ACHN (cell line): ENCODE data around the gene TFAP2B.

ENCODE experiments used
- DNase-seq: peaks from one replicate; pipeline ENCODE4 v3.0.0-alpha.2; 2015
- in situ Hi-C: cut with HindIII; loops from 2 replicates; pipeline ENCODE4 v1.10.0; 2017; ENCODE audit warnings: low sequenced_read_pairs, low pct_ligation_motif_present, low pct_unique_long_range_greater_than_20kb

The TFAP2B gene

GRCh38 chr6:50843842-50844241 lies 25.2 kb downstream of the TFAP2B start:
- in situ Hi-C loops, result no loop called here
- no peak for DNase-seq

DNA sequence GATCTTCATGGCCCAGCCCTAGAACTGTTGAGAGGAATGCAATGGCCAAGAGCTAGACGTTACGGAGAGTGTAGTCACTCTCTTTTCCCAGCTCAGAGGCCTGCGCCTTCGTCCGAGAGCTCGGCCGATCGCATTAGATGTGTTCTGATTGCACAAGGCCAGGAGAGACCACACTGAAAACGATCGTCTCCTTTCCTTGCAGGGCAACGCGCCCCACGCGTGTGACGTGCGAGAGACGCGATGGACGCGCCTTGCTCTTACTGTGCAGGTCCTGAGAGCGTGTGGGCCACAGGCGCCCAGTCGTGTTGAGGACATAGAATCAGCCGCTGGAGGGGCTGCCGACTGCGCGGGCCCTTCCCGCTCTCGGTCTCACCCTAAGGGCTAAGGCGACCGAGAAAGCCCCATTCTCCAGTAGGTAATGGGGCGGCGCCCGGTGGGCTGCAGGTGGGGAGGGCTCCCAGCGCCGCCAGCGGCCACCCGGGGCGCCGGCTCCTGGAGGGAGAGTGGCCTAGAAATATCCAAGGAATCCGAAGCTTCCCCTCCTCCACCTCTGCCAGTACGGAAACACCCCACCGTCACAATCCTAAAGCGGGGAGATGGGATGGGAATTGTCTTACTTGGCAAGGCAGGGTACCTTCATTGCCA lies 26.9 kb downstream of the TFAP2B start:
- in situ Hi-C loops, result no loop called here
- DNase-seq, result no peak

DNA sequence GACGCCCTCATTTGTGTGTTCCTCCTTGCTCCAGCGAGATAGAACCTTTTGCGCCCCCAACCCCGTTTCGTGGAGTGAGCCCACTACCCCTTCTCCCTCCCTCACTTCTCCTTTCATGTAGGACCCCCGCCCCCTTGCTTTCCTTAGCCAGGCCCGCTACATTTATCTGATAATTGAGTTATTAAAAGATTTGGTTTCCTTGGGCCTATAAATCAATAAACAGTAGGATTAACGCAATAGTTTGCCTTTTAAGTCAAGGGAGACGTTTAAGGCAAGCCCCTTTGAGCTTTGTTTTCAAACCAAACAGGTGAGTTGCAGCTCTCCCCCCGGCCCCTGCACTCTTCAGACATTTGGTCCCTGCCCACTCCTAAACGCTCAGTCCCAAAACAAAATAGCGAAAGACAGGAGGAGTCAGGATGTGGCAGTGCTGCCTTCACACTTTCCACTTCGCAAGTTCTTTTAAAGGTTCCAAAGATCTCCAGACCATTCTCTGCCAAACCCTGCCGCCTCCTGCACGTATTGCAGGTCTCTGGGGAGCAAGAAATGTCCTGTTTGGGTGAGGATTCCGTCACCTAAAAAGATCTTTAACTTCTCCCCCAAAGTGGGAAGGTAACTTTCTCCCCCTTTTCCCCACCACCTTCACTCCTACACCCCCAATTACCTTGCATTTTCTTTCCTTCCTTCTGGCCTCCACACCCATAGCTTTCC lies 27.6 kb downstream of the TFAP2B start:
- in situ Hi-C loops, result no loop called here
- no peak for DNase-seq

DNA sequence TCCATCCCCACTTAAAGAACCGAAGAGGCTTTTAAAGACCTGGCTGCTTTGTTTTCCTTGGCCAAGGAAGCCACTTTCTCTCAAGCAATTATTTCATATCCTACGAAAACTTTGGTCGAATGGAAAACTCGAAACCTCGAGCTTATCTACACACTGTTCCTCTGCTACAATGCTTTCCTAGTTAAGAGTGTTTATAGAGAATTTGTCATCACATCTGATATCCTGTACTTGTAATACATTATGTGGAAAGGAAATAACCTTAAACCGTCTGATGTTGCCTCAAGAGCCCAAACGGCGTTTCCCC lies 28.1 kb downstream of the TFAP2B start:
- in situ Hi-C loops, result no loop called here
- DNase-seq, result no peak

GRCh38 chr6:50847890-50848594 lies 29.4 kb downstream of the TFAP2B start:
- DNase-seq, result no peak
- in situ Hi-C loops, result no loop called here

GRCh38 chr6:50848989-50849795 lies 30.5 kb downstream of the TFAP2B start:
- no peak for DNase-seq
- in situ Hi-C loops, result no loop called here

DNA sequence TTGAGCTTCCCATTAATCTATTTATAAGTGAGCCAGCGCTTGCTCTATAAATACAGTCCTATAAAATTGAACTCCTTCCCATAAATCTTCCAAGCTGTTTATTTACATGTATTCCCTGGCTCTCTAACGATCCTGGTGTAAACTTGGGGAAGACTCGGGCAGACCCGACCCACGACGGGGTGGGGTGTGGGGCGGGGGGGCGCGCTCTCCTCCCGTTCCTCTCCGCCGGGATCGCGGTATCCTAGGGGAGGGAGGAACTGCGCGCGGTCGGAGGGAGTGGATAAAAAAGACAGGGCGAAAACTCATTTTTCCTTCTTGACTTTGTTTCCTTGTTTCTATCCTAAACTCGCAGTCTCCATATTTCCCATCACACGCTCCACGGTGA lies 31.1 kb downstream of the TFAP2B start:
- no peak for DNase-seq
- in situ Hi-C loops, result no loop called here

- no peak for DNase-seq
- in situ Hi-C loops, result no loop called here
These were observed 31.8 kb downstream of the TFAP2B start for GRCh38 chr6:50850223-50851048.

DNA sequence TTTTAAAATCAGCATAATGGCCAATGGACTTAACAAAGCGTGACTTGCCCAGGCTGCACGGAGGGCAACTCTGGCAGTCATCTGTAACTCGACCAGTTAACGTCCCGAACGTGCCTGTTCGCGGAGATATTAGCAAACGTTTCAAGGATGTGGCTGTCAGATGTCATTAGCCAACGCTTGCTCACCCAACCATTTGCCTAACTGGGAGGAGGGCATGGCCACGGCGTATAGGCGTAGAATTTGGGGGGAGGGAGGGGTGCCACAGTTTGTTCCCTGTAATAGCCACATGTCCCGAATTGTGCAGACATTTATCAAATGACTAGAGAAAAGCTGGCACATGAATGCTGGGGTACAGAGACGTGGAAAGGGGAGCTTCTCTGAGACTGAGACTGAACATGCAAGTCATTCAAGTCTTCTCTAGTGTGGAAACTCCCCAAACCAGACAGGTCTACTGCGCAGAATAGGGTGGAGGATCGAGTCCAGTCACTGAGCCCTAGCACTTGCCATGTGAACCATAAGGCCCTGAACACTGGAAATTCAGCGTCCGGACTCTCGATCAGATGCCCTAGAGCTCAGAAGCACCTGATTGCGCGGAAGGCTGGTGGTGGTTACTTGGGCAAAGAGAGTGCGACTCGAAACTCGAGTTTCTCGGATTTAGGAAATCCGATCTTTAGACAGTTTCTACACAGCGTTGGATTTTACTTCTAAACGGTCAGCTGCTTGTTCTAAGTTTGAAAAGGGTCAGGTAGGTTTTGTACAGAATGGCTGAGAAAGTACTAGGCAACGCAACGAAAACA lies 32.6 kb downstream of the TFAP2B start:
- in situ Hi-C loops, result no loop called here
- no peak for DNase-seq

- no peak for DNase-seq
- in situ Hi-C loops, result no loop called here
These were observed 35.3 kb downstream of the TFAP2B start for GRCh38 chr6:50853939-50854338.

GRCh38 chr6:50861692-50862091 lies 43.0 kb downstream of the TFAP2B start:
- no peak for DNase-seq
- in situ Hi-C loops, result no loop called here

DNA sequence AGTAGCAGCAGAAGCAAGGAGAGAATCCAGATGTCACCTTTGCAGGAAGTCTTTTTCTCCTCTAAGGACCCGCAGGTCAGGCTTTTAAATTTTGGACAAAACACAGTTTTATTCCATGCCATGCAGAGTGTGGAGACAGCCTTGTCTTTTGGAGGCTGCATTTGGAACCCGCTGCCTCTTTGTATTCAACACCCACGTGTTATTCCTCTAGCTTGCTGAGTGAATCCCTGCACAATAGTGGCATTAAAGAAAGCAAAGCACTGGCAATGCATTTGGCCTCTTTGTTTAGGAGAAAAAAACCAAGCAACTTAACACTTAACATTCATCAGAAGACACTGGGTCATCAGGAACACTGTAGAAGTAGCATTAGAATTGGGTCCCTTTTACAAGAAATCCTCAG lies 43.5 kb downstream of the TFAP2B start:
- in situ Hi-C loops, result no loop called here
- no peak for DNase-seq

DNA sequence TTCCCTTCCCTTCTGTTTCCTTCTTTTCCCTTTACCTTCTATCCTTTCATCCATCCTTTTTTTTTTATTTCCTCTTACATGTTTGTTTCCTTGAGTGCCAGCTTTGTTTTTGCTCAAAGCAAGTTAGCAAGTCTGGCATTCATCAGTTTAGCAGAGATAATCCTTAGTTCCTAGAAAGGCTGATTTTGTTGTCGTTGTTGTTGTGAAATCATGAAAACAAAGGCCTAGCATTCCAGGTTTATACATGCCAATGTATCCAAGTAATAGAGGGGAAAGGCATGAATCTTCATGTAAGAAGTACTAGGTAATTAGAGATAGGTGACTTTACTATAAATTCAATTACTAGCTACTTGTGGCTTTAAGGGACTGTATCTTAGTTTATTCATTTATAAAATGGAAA lies 45.9 kb downstream of the TFAP2B start:
- in situ Hi-C loops, result no loop called here
- no peak for DNase-seq

DNA sequence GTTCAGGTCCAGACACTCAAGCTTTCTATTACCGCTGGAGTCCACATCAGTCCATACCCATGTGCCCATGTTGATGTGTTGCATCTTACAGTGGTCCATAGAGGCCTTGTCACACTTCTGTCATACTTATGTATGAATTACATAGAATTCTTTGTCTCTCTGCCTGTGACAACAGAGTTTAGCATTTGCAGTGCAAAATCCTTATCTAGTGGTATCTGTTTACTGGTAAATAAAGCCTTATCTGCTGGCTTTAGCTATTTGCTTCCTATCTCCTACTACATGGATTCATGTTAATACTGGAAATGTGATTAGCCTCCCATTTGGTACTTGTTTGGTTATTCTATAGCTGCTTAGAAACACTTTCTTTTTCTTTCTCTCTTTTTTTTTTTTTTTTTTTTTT lies 49.8 kb downstream of the TFAP2B start:
- in situ Hi-C loops, result no loop called here

DNA sequence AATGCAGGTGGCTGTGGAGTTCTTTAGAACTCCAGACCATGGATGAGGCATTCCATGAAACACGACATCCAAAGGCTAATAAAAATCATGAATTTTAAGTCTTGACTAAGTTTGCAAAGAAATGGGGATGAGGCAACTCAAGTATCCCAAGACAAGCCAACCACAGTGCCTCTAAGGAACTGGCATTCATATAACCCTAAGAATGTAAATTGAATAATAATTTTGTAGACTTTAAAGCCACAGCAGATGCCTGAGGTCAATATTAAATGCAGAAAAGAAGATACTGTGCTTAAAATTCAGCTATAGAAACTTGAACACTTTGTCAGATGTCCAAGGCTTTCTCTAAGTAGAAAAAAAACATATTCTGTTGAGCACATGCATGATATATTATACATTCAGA lies 54.5 kb downstream of the TFAP2B start:
- no peak for DNase-seq
- in situ Hi-C loops, result no loop called here

More for the DNA sequence above, 49.8 kb downstream of the TFAP2B start:
- DNase-seq, result no peak

DNA sequence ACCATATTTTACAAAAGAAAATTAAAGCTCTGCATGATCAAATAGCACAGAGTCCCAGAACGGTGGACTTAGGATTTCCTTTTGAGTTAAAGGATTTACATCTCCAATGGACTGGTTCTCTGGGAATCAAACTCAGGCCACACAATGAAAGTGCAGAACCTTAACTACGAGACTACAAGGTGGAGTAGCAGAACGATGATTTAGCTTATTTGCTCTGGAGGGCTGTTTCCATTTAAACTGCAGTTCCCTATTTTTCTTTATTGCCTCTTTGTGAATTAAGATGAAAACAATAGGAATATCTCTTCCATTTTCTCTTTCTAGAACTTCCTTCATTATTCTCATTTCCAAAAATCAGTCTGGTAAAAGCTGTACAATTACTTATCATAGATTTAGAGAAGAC lies 65.7 kb downstream of the TFAP2B start:
- DNase-seq, result no peak
- in situ Hi-C loops, result no loop called here

GRCh38 chr6:50887112-50887511 lies 68.4 kb downstream of the TFAP2B start:
- in situ Hi-C loops, result no loop called here
- DNase-seq, result no peak

- in situ Hi-C loops, result no loop called here
- no peak for DNase-seq
These were observed 70.8 kb downstream of the TFAP2B start for GRCh38 chr6:50889497-50889896.
